HepG2 (cell line): ENCODE measurements around the gene AAGAB. TPM values are rescaled to one million over a fixed set of nuclear protein-coding genes. Genes with fewer than 3 reads are reported as not detected.

Experiments used
- ATAC-seq: fragments of 200-7000 bp; cut with Tn5 transposase; 3 replicates; pipeline ENCODE4 v1.9.1; 2020; ENCODE audit warnings: mild to moderate bottlenecking, moderate library complexity
- BruUV-seq: library from RNA; stranded (reverse); fragments of 400-500 nt; replicated peaks from 2 replicates; lab custom pipeline; 2021; lab: Mats Ljungman, UMichigan
- CTCF ChIA-PET: fragments of 300-600 bp; formaldehyde crosslinking; extraction: SDS; loops from one replicate; lab custom pipeline; 2021; ENCODE audit warnings: low total read pairs, inconsistent platforms, low intra/inter-chr PET ratio; lab: Yijun Ruan, JAX
- POLR2A ChIA-PET: fragments of 350-600 bp; sonication (Branson Sonifier 250); formaldehyde crosslinking; loops from one replicate; lab custom pipeline; 2020; ENCODE audit warnings: antibody characterized with exemption, inconsistent platforms; lab: Yijun Ruan, JAX
- DNase-seq: peaks from one replicate; pipeline ENCODE4 v3.0.0-alpha.2; 2015; ENCODE audit warnings: low spot score
- FAIRE-seq: peaks from 3 replicates; lab custom pipeline; 2011; peaks lifted over from hg19 to GRCh38; lab: Jason Lieb, UNC
- H2AFZ ChIP-seq: one replicate; pipeline ENCODE4 v1.6.1; 2011; ENCODE audit warnings: low read length, inconsistent platforms
- H3K27ac ChIP-seq: fragments of 300-600 bp; 3 replicates; pipeline ENCODE4 v1.8.0; 2011; ENCODE audit warnings: mixed run types, mild to moderate bottlenecking, mixed read lengths, low read length, inconsistent platforms; ENCODE audit not compliant: insufficient read depth; ENCODE audit errors: extremely low read length
- H3K27me3 ChIP-seq, 2 experiments: fragments of 200-600 bp in 1 of 2; 2 replicates in 1 of 2; 3 replicates in 1 of 2; pipeline versions ENCODE4 v1.6.0 to v1.8.0; 2011; ENCODE audit warnings: low read length in 2 of 2, mild to moderate bottlenecking in 2 of 2, moderate library complexity in 2 of 2, inconsistent platforms in 1 of 2; ENCODE audit not compliant: insufficient read depth in 2 of 2, control insufficient read depth in 1 of 2
- H3K36me3 ChIP-seq, 2 experiments: fragments of 200-600 bp in 1 of 2; replicated peaks in 1 of 2; 2 replicates in 1 of 2; 3 replicates in 1 of 2; pipeline versions ENCODE4 v1.5.1 to v1.8.0; 2011; ENCODE audit warnings: low read length in 2 of 2, inconsistent platforms in 1 of 2; ENCODE audit not compliant: insufficient read depth in 2 of 2, control insufficient read depth in 1 of 2
- H3K4me1 ChIP-seq: 2 replicates; pipeline ENCODE4 v1.5.1; 2012; ENCODE audit warnings: low read length, inconsistent platforms; ENCODE audit not compliant: insufficient read depth
- H3K4me2 ChIP-seq: 2 replicates; pipeline ENCODE4 v1.6.0; 2011; ENCODE audit warnings: low read depth, low read length, inconsistent platforms
- H3K4me3 ChIP-seq, 3 experiments: fragments of 200-600 bp in 1 of 3; sonication (generic), shearing (Covaris generic) in 1 of 3; replicated peaks in 1 of 3; 2 replicates each; pipeline ENCODE4 v1.5.1; 2011 to 2016; ENCODE audit warnings: low read length in 3 of 3, inconsistent platforms in 2 of 3, low read depth in 2 of 3, mild to moderate bottlenecking in 2 of 3, control low read depth in 1 of 3, mixed read lengths in 1 of 3; ENCODE audit not compliant: insufficient read depth in 1 of 3
- H3K79me2 ChIP-seq: one replicate; pipeline ENCODE4 v1.6.1; 2011; ENCODE audit warnings: low read length, inconsistent platforms; ENCODE audit not compliant: insufficient read depth
- H3K9ac ChIP-seq: 2 replicates; pipeline ENCODE4 v1.6.0; 2011; ENCODE audit warnings: mild to moderate bottlenecking, low read depth, low read length, inconsistent platforms; ENCODE audit not compliant: insufficient read depth
- H3K9me3 ChIP-seq: 2 replicates; pipeline ENCODE4 v1.5.1; 2012; ENCODE audit warnings: mild to moderate bottlenecking, low read length
- H4K20me1 ChIP-seq: 2 replicates; pipeline ENCODE4 v1.6.0; 2011; ENCODE audit warnings: inconsistent platforms, mild to moderate bottlenecking, low read length, moderate library complexity; ENCODE audit not compliant: insufficient read depth
- GATAD2A ChIP-seq: IDR thresholded peaks from 2 replicates; pipeline ENCODE4 v1.6.1; 2016
- KLF6 ChIP-seq: IDR thresholded peaks from 2 replicates; pipeline ENCODE4 v1.8.0; 2016; ENCODE audit warnings: missing biosample characterization, missing genetic modification reagents
- MIER2 ChIP-seq: IDR thresholded peaks from 2 replicates; pipeline ENCODE4 v1.6.1; 2016; ENCODE audit warnings: missing biosample characterization, missing genetic modification reagents
- MTF1 ChIP-seq: sonication (generic); formaldehyde crosslinking; IDR thresholded peaks from 2 replicates; pipeline ENCODE4 v1.5.0; 2020; ENCODE audit warnings: missing genetic modification reagents
- PHF20 ChIP-seq: sonication (generic); formaldehyde crosslinking; IDR thresholded peaks from 2 replicates; pipeline ENCODE4 v1.5.0; 2020; ENCODE audit warnings: mild to moderate bottlenecking, missing genetic modification reagents
- RAD21 ChIP-seq: fragments of 450-650 bp; formaldehyde crosslinking; IDR thresholded peaks from 2 replicates; pipeline ENCODE4 v1.5.0; 2020; ENCODE audit warnings: mild to moderate bottlenecking
- SAP130 ChIP-seq: IDR thresholded peaks from 2 replicates; pipeline ENCODE4 v1.6.1; 2016; ENCODE audit warnings: low read depth
- SATB2 ChIP-seq: sonication (generic); formaldehyde crosslinking; IDR thresholded peaks from 2 replicates; pipeline ENCODE4 v1.5.0; 2020; ENCODE audit warnings: missing genetic modification reagents
- U2AF2 ChIP-seq: fragments of 200-400 bp; formaldehyde crosslinking; IDR thresholded peaks from 2 replicates; pipeline ENCODE4 v1.6.1; 2017; ENCODE audit warnings: low read depth, mild to moderate bottlenecking, low read length
- ZFP82 ChIP-seq: sonication (generic); formaldehyde crosslinking; IDR thresholded peaks from 2 replicates; pipeline ENCODE4 v1.5.1; 2020; ENCODE audit warnings: mild to moderate bottlenecking, missing genetic modification reagents, borderline replicate concordance
- ZNF17 ChIP-seq: sonication (generic); formaldehyde crosslinking; IDR thresholded peaks from 2 replicates; pipeline ENCODE4 v1.5.0; 2020; ENCODE audit warnings: mild to moderate bottlenecking, missing genetic modification reagents
- ZNF563 ChIP-seq: sonication (generic); formaldehyde crosslinking; IDR thresholded peaks from 2 replicates; pipeline ENCODE4 v1.8.0; 2022; ENCODE audit warnings: mild to moderate bottlenecking, moderate library complexity, missing genetic modification reagents
- ZNF577 ChIP-seq: sonication (generic); formaldehyde crosslinking; IDR thresholded peaks from 2 replicates; pipeline ENCODE4 v1.4.0; 2020; ENCODE audit warnings: mild to moderate bottlenecking, low read depth, missing genetic modification reagents, borderline replicate concordance
- ZNF841 ChIP-seq: sonication (generic); formaldehyde crosslinking; IDR thresholded peaks from 2 replicates; pipeline ENCODE4 v1.8.1; 2023; ENCODE audit warnings: missing genetic modification reagents, borderline replicate concordance
- ZSCAN30 ChIP-seq: sonication (generic); formaldehyde crosslinking; IDR thresholded peaks from 2 replicates; pipeline ENCODE4 v1.5.0; 2020; ENCODE audit warnings: mild to moderate bottlenecking, missing genetic modification reagents
- WGBS: methylation state at CpG from one replicate; pipeline ENCODE4 v1.1.6; 2017; ENCODE audit warnings: low lambda C conversion rate; 5-methylcytosine and 5-hydroxymethylcytosine counted together
- in situ Hi-C: cut with HindIII; loops from 2 replicates; pipeline ENCODE4 v1.10.0; 2017; ENCODE audit warnings: low pct_unique_long_range_greater_than_20kb; ENCODE audit not compliant: extremely low pct_ligation_motif_present
- intact Hi-C: fragments of 100-400 bp; cut with micrococcal nuclease; formaldehyde crosslinking; loops from one replicate; pipeline ENCODE4 v1.10.0; 2022; ENCODE audit not compliant: unreplicated experiment
- polyA plus RNA-seq, 8 experiments: library from polyadenylated mRNA; depleted of rRNA in 3 of 8; stranded (reverse) in 7 of 8; unstranded in 1 of 8; fragments of >200 nt; fragmentation: Illumina TruSeq in 4 of 8; extraction: Trizol in 4 of 8; gene quantifications; 2 replicates each; pipeline versions ENCODE4 v1.2.1 to v1.2.3, GENCODE V29; 2011 to 2016; ENCODE audit warnings: low read depth in 4 of 8, missing spikeins in 1 of 8, mixed read lengths in 1 of 8; ENCODE audit not compliant: insufficient read depth in 1 of 8
- total RNA-seq, 5 experiments: library from RNA; depleted of rRNA; stranded (reverse); fragments of >200 nt; fragmentation: Illumina TruSeq; extraction: Trizol; gene quantifications; 2 replicates each; pipeline ENCODE4 v1.2.3, GENCODE V29; 2016; ENCODE audit warnings: low read depth in 1 of 5

AAGAB gene
- total and polyA plus RNA-seq, 2 of the 13 experiments (the other 11 are each of a cell fraction or from before 2014, with no cell fraction given), result 8.0 to 34.9 TPM

DNA sequence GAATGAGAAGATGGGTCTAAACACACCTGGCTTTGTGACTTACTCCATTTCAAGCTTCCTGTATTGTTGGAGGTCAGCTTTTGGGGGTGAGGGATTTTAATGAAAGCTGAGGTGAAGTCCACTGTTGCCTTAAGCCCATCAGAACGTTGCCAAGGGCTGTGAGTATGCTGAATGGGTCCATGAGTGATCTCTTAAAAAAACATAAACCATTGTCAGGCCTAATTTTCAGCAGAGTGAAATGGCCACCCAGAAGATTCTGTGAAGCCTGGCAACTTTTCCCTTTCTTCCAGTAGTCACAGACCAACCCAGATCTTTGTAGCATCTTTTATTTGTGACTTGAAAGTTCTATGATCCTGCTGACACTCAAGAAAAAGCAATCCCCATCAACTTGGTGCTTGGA, 102.0 kb downstream of the AAGAB start:
- no peak overlapping the region for H3K27ac ChIP-seq
- no TSS peak for BruUV-seq
- H3K79me2 ChIP-seq, result peaks cover 58% of the 10 kb centered on the region
- DNase-seq (no peak), ATAC-seq (no peak), FAIRE-seq (no peak)
- no peak overlapping the region for H2AFZ ChIP-seq
- H3K27me3 ChIP-seq, result no peaks in the 10 kb centered on the region
- no peak overlapping the region for H3K9ac ChIP-seq
- in situ Hi-C loops, result no loop called here
- intact Hi-C loops, result no loop called here
- WGBS, result no CpG with 5 or more reads among the region's 1 CpG
- TF ChIP-seq ZFP82 (no peak), MIER2 (no peak), KLF6 (CRISPR knock-in tag) (no peak), RAD21 (CRISPR knock-in tag) (no peak), U2AF2 (no peak), ZNF577 (CRISPR knock-in tag) (no peak), ZNF563 (CRISPR knock-in tag) (no peak), SATB2 (no peak), SAP130 (CRISPR knock-in tag) (no peak), PHF20 (CRISPR knock-in tag) (no peak), GATAD2A (CRISPR knock-in tag) (no peak), MTF1 (CRISPR knock-in tag) (no peak), ZSCAN30 (CRISPR knock-in tag) (no peak), ZNF17 (CRISPR knock-in tag) (no peak), ZNF841 (CRISPR knock-in tag) (no peak)
- ChIA-PET CTCF (no interaction called here), POLR2A (no interaction called here)
- peaks cover 34% of the 10 kb centered on the region for H4K20me1 ChIP-seq
- no peaks in the 10 kb centered on the region for H3K9me3 ChIP-seq
- peaks cover 12 to 15% of the 10 kb centered on the region in 2 experiments; a peak in 3 of 5 replicates for H3K36me3 ChIP-seq
- no peak overlapping the region for H3K4me2 ChIP-seq
- no peak overlapping the region for H3K4me3 ChIP-seq
- H3K4me1 ChIP-seq, result peaks cover 45% of the 10 kb centered on the region

Other genes with a start within 250 kb of the AAGAB start
- gene SMAD3, start 189.1 kb downstream of the AAGAB start, total RNA-seq (2016; rRNA removed; fragmentation: Illumina TruSeq; extraction: Trizol), result 8.6 and 10.0 TPM in 2 replicates
- gene SMAD3, start 189.1 kb downstream of the AAGAB start, polyA plus RNA-seq (2011; rRNA removed), result 56.3 and 59.1 TPM in 2 replicates
- 0.48 and 0.55 TPM in 2 replicates for gene IQCH, start 125 bp upstream of the AAGAB start, total RNA-seq (2016; rRNA removed; fragmentation: Illumina TruSeq; extraction: Trizol)
- 0.08 and 0.16 TPM in 2 replicates for gene IQCH, start 125 bp upstream of the AAGAB start, polyA plus RNA-seq (2011; rRNA removed)